Gastroesophageal sphincter (tissue), 4 donors: ENCODE results near the gene TMEM273. TPM values are rescaled to one million over a fixed set of nuclear protein-coding genes. Genes with fewer than 3 reads are reported as not detected.

Experiments used
- ATAC-seq: fragments of 150-250 bp; one replicate; pipeline ENCODE4 v1.9.1; 2016; ENCODE audit warnings: mild to moderate bottlenecking, moderate library complexity
- H3K27ac ChIP-seq, 4 donors: fragments of 200-600 bp; sonication (generic) in 3 of 4; 1 replicate in 3 of 4; 2 replicates in 1 of 4; pipeline ENCODE4 v1.5.1; 2016 to 2019
- H3K27me3 ChIP-seq: fragments of 200-600 bp; sonication (generic); one replicate; pipeline ENCODE4 v1.5.1; 2019
- H3K36me3 ChIP-seq, 2 donors: fragments of 200-600 bp; sonication (generic); one replicate each; pipeline ENCODE4 v1.5.1; 2019; ENCODE audit warnings: control low read depth in 1 of 2
- H3K4me1 ChIP-seq, 3 donors: fragments of 200-600 bp; sonication (generic); 1 replicate in 2 of 3; 2 replicates in 1 of 3; pipeline ENCODE4 v1.5.1; 2016 to 2019; ENCODE audit warnings: control low read depth in 2 of 3
- H3K4me3 ChIP-seq, 2 donors: fragments of 200-600 bp; sonication (generic); one replicate each; pipeline ENCODE4 v1.5.1; 2019; ENCODE audit warnings: mild to moderate bottlenecking in 1 of 2, moderate library complexity in 1 of 2
- H3K9me3 ChIP-seq, 3 donors: fragments of 200-600 bp; sonication (generic); one replicate each; pipeline ENCODE4 v1.5.1; 2017 to 2019; ENCODE audit warnings: control low read depth in 2 of 3
- EP300 ChIP-seq: sonication (generic); formaldehyde crosslinking; IDR thresholded peaks from one replicate; pipeline ENCODE4 v1.6.1; 2017; ENCODE audit warnings: antibody characterized with exemption, mild to moderate bottlenecking
- POLR2A ChIP-seq, 2 donors: fragments of 450-650 bp; IDR thresholded peaks; one replicate each; pipeline ENCODE4 v1.6.1; 2017; ENCODE audit warnings: antibody characterized with exemption in 2 of 2, mild to moderate bottlenecking in 2 of 2, moderate library complexity in 1 of 2
- POLR2AphosphoS5 ChIP-seq: sonication (generic); formaldehyde crosslinking; IDR thresholded peaks from one replicate; pipeline ENCODE4 v1.6.1; 2017; ENCODE audit warnings: antibody characterized with exemption
- WGBS, 2 donors: methylation state at CpG; one replicate each; pipeline ENCODE4 v1.1.5; 2018; ENCODE audit warnings: low coverage in 1 of 2; 5-methylcytosine and 5-hydroxymethylcytosine counted together
- total RNA-seq, 4 donors: library from RNA; depleted of rRNA; stranded (reverse); fragments of >200 nt; gene quantifications; one replicate each; pipeline ENCODE4 v1.1.0, GENCODE V29; 2016
- TF ChIP-seq, protein P1 (sequence below), 4 experiments: fragments of 200-600 bp in 2 of 4; fragments of 450-650 bp in 2 of 4; sonication (generic) in 1 of 4; IDR thresholded peaks; one replicate each; pipeline ENCODE4 v1.5.1; 2017 to 2019; ENCODE audit warnings: antibody characterized with exemption in 4 of 4, mild to moderate bottlenecking in 2 of 4, moderate library complexity in 2 of 4

Gene TMEM273
- total RNA-seq, 4 donors from 2014 or later, result 12.4 to 65.8 (median 21.7) TPM

DNA sequence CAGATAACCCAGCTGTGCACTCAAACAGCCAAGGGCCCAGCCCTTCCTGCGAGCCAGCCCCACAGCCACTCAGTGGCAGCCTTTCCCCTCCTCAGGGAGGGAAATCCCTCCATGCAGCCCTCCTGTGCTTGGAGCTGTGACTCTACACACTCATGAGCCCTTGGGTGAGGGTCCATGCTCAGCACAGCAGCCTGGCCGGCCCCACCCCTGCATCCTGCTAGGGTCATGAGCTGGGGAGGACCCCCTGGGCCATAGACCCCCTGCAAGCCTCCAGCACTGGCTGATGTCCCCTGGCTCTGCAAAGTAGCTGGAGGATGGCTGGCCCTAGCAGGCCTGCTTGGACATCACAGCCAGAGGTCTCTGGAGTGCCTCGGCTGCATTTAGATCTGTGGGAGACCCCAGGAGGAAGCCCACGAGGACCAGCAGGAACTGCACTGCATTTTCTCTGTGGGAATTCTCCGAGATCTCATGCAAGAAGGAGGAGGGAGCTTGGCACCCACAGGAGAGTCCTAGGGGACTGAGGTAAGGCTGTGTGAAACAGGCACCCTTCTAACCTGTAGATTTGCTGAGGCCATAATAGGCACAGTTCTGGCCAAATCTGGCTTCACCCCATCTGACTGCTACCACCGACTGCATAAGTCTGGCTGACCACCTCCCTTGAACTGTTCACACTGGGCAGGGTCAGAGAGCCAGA lies 17.4 kb downstream of the TMEM273 start:
- no peaks in the 10 kb centered on the region for H3K27me3 ChIP-seq
- TF ChIP-seq, protein P1, sequence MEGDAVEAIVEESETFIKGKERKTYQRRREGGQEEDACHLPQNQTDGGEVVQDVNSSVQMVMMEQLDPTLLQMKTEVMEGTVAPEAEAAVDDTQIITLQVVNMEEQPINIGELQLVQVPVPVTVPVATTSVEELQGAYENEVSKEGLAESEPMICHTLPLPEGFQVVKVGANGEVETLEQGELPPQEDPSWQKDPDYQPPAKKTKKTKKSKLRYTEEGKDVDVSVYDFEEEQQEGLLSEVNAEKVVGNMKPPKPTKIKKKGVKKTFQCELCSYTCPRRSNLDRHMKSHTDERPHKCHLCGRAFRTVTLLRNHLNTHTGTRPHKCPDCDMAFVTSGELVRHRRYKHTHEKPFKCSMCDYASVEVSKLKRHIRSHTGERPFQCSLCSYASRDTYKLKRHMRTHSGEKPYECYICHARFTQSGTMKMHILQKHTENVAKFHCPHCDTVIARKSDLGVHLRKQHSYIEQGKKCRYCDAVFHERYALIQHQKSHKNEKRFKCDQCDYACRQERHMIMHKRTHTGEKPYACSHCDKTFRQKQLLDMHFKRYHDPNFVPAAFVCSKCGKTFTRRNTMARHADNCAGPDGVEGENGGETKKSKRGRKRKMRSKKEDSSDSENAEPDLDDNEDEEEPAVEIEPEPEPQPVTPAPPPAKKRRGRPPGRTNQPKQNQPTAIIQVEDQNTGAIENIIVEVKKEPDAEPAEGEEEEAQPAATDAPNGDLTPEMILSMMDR (IDR thresholded peaks at IDR 0.05), result no peak
- TF ChIP-seq EP300 (no peak), POLR2AphosphoS5 (no peak), POLR2A (IDR thresholded peaks at IDR 0.05) (no peak)
- no peak overlapping the region for H3K4me3 ChIP-seq
- H3K36me3 ChIP-seq, result peaks cover 0 to 3% of the 10 kb centered on the region in 2 donors
- H3K27ac ChIP-seq, result no peak overlapping the region
- H3K4me1 ChIP-seq, result peaks cover 0 to 4% (median 0%) of the 10 kb centered on the region in 3 donors
- no peaks in the 10 kb centered on the region for H3K9me3 ChIP-seq
- ATAC-seq, result no peak
- WGBS, 2 donors, result 80 to 100% methylated on average over 1 of the region's 6 CpGs

DNA sequence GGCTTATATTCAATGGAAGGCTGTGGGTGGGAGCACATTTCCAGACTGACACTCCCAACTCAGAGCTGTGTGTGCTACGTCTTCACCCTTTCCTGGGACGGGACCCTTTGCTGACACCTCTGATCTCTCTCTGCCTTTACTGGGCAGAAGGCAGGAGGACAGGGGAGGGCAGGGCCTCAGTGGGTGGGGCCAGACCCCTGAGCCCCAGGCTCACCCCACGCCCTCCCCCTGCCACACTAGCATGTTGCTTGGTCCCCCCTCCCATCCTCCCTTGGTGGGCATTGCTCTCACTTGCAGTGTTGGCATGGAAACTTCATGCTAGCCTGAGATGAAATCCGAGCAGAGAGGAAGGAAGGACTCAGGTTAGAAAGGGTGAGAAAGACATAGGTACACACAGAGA lies 18.4 kb downstream of the TMEM273 start:
- TF ChIP-seq EP300 (no peak), POLR2A (IDR thresholded peaks at IDR 0.05) (no peak), POLR2AphosphoS5 (no peak)
- TF ChIP-seq, protein P1 (IDR thresholded peaks at IDR 0.05), result no peak
- no peak for ATAC-seq

DNA sequence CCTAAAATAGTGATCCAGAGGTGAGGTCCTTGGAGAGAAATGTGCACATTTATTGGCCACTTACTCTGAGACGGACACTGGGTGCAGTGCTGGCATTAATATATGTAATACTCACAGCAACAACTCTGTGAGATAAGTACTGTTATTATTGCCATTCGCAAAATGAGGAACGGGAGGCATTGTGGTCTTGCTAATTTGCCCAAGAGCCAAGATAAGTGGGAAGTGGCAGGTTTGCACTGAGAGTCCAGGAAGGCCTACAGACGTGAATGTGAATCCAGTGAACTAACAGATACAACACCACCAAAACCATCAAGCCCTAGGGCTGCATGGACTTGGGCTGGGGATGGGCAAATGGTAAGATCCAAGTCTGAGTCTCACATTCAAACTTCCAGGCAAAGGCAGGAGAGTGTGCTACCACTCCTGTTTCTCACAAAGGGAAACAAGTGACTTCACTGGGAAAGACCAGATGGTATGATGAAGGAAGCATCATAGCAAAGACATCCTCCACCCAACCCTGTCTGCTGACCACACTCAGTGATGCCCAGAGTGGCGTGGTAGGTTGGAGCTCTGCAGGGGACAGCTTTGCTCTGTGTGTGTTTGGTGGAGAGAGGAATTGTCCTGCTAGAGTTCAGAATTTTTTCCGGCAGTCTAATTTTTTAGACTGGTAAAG lies 19.2 kb downstream of the TMEM273 start:
- Histone ChIP-seq H3K9me3 (no peaks in the 10 kb centered on the region), H3K27ac (no peak overlapping the region), H3K4me3 (no peak overlapping the region), H3K27me3 (no peaks in the 10 kb centered on the region), H3K36me3 (peaks cover 0 to 11% of the 10 kb centered on the region in 2 donors), H3K4me1 (no peaks in the 10 kb centered on the region)
- WGBS, 2 donors, result 88 to 90% methylated on average over 4 to 6 of the region's 6 CpGs
- no peak for ATAC-seq
- TF ChIP-seq POLR2AphosphoS5 (no peak), EP300 (no peak), POLR2A (IDR thresholded peaks at IDR 0.05) (no peak)
- TF ChIP-seq, protein P1 (IDR thresholded peaks at IDR 0.05), result no peak

More for the DNA sequence above, 18.4 kb downstream of the TMEM273 start:
- no peaks in the 10 kb centered on the region for H3K27me3 ChIP-seq
- H3K27ac ChIP-seq, result no peak overlapping the region
- WGBS, 2 donors, result 60% methylated on average over 1 of the region's 4 CpGs; no CpG with 5 or more reads in 1 of the 2 donors
- H3K4me1 ChIP-seq, result peaks cover 0 to 4% (median 0%) of the 10 kb centered on the region in 3 donors
- H3K4me3 ChIP-seq, result no peak overlapping the region
- peaks cover 0 to 11% of the 10 kb centered on the region in 2 donors for H3K36me3 ChIP-seq
- no peaks in the 10 kb centered on the region for H3K9me3 ChIP-seq

DNA sequence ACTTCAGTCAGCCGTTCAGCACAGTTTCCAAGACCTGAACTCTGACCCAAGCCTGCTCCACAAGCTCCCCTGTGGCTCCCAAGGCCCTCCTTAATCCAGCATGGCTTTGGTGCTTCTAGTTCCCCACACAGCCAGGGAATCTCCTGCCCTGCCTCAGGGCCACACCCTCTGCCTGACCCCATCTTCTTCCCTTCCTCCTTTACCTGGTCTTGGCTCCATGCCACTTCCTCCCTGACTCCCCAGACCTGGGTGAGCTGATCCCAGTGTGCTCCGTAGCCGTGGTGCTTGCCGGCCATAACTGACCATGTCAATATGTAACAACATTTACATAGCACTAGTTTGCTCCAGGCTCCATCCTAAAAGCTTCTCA lies 20.0 kb downstream of the TMEM273 start:
- no peaks in the 10 kb centered on the region for H3K9me3 ChIP-seq
- peaks cover 0 to 11% of the 10 kb centered on the region in 2 donors for H3K36me3 ChIP-seq
- no peaks in the 10 kb centered on the region for H3K27me3 ChIP-seq
- ATAC-seq, result no peak
- TF ChIP-seq, protein P1 (IDR thresholded peaks at IDR 0.05), result no peak
- TF ChIP-seq POLR2AphosphoS5, result no peak
- TF ChIP-seq POLR2A (IDR thresholded peaks at IDR 0.05), result no peak
- no peak for TF ChIP-seq EP300
- 100% methylated on average over 1 of the region's 4 CpGs; no CpG with 5 or more reads in 1 of the 2 donors for WGBS, 2 donors
- H3K4me1 ChIP-seq, result no peaks in the 10 kb centered on the region
- H3K27ac ChIP-seq, result no peak overlapping the region
- H3K4me3 ChIP-seq, result no peak overlapping the region
